Measurements from ENCODE around the gene QRFPR. TPM values are rescaled to one million over a fixed set of nuclear protein-coding genes. Genes with fewer than 3 reads are reported as not detected.

The QRFPR gene
- total and polyA plus RNA-seq, 10 of the 15 experiments (the other 5 are each of a cell fraction or from before 2014, with no cell fraction given), result not detected

DNA sequence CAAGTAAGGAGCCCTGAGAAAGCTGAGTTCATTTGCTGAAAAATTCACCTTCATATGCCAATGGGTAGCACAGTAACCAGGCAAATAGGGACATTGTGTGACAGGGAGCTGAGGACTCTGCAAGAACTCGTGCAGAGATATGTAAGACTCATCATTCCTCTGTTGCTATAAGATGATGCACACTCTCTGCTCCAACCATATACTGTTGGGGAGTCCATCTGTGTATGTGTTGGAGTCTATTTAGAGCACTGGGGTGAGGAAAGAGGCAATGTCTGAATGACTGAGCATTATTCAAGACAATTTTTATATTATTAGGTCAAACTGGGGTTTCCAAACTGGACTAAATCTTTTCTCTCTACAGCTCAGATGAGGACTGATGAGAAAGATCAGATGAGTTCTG, 100.4 kb downstream of the QRFPR start (continued):
- TF ChIP-seq MYC (IDR thresholded peaks at IDR 0.05; ENCODE audit: insufficient read depth, insufficient read length, insufficient replicate concordance, low read length, severe bottlenecking), result no peak
- TF ChIP-seq, protein P1, sequence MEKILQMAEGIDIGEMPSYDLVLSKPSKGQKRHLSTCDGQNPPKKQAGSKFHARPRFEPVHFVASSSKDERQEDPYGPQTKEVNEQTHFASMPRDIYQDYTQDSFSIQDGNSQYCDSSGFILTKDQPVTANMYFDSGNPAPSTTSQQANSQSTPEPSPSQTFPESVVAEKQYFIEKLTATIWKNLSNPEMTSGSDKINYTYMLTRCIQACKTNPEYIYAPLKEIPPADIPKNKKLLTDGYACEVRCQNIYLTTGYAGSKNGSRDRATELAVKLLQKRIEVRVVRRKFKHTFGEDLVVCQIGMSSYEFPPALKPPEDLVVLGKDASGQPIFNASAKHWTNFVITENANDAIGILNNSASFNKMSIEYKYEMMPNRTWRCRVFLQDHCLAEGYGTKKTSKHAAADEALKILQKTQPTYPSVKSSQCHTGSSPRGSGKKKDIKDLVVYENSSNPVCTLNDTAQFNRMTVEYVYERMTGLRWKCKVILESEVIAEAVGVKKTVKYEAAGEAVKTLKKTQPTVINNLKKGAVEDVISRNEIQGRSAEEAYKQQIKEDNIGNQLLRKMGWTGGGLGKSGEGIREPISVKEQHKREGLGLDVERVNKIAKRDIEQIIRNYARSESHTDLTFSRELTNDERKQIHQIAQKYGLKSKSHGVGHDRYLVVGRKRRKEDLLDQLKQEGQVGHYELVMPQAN (conservative IDR thresholded peaks at IDR 0.05), result no peak
- no peak for TF ChIP-seq MEF2B (IDR thresholded peaks at IDR 0.05; ENCODE audit: partially characterized antibody, poor library complexity, severe bottlenecking)

DNA sequence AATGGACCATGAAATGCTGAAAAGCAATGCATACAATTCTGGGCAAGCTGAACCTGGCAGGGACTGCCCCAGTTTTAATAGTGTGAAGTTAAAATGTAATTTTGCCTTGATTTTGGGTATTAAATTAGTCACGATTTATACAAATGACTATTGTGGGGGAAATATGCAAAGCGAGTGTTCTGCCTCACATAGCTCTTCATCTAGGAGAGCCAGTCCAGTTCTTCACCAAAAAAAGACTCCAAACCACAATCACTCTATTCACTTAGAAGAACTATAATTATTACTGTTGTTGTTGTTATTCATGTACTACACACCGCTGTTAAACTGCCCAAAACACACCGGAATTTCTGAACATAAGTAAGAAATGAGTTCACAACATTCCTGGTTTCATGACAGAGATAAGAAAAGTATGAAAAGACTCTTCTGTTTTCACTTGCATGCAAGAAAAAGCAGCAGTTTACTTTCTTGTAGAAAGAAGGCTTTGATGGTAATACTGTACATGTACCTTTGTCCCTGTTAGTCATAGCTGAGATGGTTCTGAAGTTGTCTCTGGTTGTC, 101.9 kb downstream of the QRFPR start:
- no peaks in the 10 kb centered on the region for H3K27me3 ChIP-seq (replicated peaks in 1 of 2; ENCODE audit: control insufficient read depth in 2 of 2, insufficient read depth in 2 of 2, low read length in 1 of 2)
- no peak overlapping the region for H2AFZ ChIP-seq (ENCODE audit: control insufficient read depth, low read depth, low read length)
- BruUV-seq (replicated peaks), result no TSS peak
- DNase-seq (ENCODE audit: low read depth, low spot score) (peak; percentile 47), FAIRE-seq (no peak), ATAC-seq (peak; percentile 77)
- CTCF ChIA-PET, result interaction anchor here (0.9 kb wide), 1 partner anchor 90 kb away, joined by 3 read pairs; no protein-coding TSS in a partner anchor
- 0 out of 2 replicates have a peak overlapping the region, but pooled peaks have one; percentile 1 for H3K4me3 ChIP-seq
- no peaks in the 10 kb centered on the region for H3K79me2 ChIP-seq (ENCODE audit: control insufficient read depth, insufficient read depth, low read length)
- POLR2A ChIA-PET, result no interaction called here
- no peaks in the 10 kb centered on the region for H4K20me1 ChIP-seq (ENCODE audit: control insufficient read depth, insufficient read depth)
- H3K36me3 ChIP-seq (ENCODE audit: control insufficient read depth in 2 of 2, insufficient read depth in 2 of 2, low read length in 1 of 2), result no peaks in the 10 kb centered on the region
- H3K4me2 ChIP-seq (ENCODE audit: control insufficient read depth, insufficient read depth), result peak overlapping the region; percentile 5; the same call in 1 of the 2 replicates
- H3K27ac ChIP-seq (ENCODE audit: control insufficient read depth, insufficient read depth), result no peak overlapping the region
- H3K9me3 ChIP-seq (replicated peaks; ENCODE audit: control insufficient read depth, insufficient read depth, low read length), result no peaks in the 10 kb centered on the region; the same call in 2 of the 3 replicates
- H3K4me1 ChIP-seq (ENCODE audit: control insufficient read depth, insufficient read depth, low read length), result peaks cover 11% of the 10 kb centered on the region
- H3K9ac ChIP-seq (ENCODE audit: control insufficient read depth, insufficient read depth, low read length), result no peak overlapping the region
- SMC1A ChIA-PET (ENCODE audit: uncharacterized antibody, unreplicated experiment), result no interaction called here
- in situ Hi-C loops (cut with MboI) (no loop called here), intact Hi-C loops (cut with micrococcal nuclease; ENCODE audit: unreplicated experiment) (no loop called here)
- WGBS (ENCODE audit: insufficient coverage, insufficient replicate concordance, low lambda C conversion rate, missing lambda C conversion rate), result 0% methylated on average over 4 of the region's 4 CpGs
- RAD21 ChIA-PET (ENCODE audit: unreplicated experiment), result no interaction called here
- TF ChIP-seq IRF4 (IDR thresholded peaks at IDR 0.05; ENCODE audit: low read depth, low read length), result peak; percentile 68; the same call in 1 of the 2 replicates
- TF ChIP-seq, protein P2, sequence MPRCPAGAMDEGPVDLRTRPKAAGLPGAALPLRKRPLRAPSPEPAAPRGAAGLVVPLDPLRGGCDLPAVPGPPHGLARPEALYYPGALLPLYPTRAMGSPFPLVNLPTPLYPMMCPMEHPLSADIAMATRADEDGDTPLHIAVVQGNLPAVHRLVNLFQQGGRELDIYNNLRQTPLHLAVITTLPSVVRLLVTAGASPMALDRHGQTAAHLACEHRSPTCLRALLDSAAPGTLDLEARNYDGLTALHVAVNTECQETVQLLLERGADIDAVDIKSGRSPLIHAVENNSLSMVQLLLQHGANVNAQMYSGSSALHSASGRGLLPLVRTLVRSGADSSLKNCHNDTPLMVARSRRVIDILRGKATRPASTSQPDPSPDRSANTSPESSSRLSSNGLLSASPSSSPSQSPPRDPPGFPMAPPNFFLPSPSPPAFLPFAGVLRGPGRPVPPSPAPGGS (IDR thresholded peaks at IDR 0.05; ENCODE audit: borderline replicate concordance, insufficient read depth, low read depth, low read length, poor library complexity, severe bottlenecking), result peak; percentile 96
- no peak for TF ChIP-seq KDM1A (IDR thresholded peaks at IDR 0.05; ENCODE audit: borderline replicate concordance)
- peak; percentile 89 for TF ChIP-seq POU2F2 (IDR thresholded peaks at IDR 0.05; ENCODE audit: borderline replicate concordance, low read depth, low read length)
- TF ChIP-seq BCL11A (IDR thresholded peaks at IDR 0.05; ENCODE audit: low read depth, low read length), result peak; percentile 42; the same call in 1 of the 2 replicates
- TF ChIP-seq RUNX3 (IDR thresholded peaks at IDR 0.05; ENCODE audit: low read length), result peak; percentile 95
- TF ChIP-seq MTA2 (IDR thresholded peaks at IDR 0.05; ENCODE audit: low read depth), result peak; percentile 50; the same call in 1 of the 2 replicates
- TF ChIP-seq EED (IDR thresholded peaks at IDR 0.05; ENCODE audit: low read depth), result peak; percentile 30; the same call in 1 of the 2 replicates
- TF ChIP-seq CBFB (IDR thresholded peaks at IDR 0.05; ENCODE audit: low read depth), result peak; percentile 59; the same call in 1 of the 2 replicates
- TF ChIP-seq, protein P3, sequence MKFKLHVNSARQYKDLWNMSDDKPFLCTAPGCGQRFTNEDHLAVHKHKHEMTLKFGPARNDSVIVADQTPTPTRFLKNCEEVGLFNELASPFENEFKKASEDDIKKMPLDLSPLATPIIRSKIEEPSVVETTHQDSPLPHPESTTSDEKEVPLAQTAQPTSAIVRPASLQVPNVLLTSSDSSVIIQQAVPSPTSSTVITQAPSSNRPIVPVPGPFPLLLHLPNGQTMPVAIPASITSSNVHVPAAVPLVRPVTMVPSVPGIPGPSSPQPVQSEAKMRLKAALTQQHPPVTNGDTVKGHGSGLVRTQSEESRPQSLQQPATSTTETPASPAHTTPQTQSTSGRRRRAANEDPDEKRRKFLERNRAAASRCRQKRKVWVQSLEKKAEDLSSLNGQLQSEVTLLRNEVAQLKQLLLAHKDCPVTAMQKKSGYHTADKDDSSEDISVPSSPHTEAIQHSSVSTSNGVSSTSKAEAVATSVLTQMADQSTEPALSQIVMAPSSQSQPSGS (IDR thresholded peaks at IDR 0.05; ENCODE audit: low read length), result peak; percentile 94
- peak; percentile 9 to 21; a peak in 1 of 4 replicates for TF ChIP-seq BHLHE40 (IDR thresholded peaks at IDR 0.05; ENCODE audit: borderline replicate concordance in 1 of 2, low read depth in 2 of 2, low read length in 1 of 2)
- TF ChIP-seq EP300 (IDR thresholded peaks at IDR 0.05; ENCODE audit: borderline replicate concordance in 1 of 2, control insufficient read depth in 1 of 2, low read depth in 2 of 2, low read length in 2 of 2), result peak in 1 of 2 experiments; percentile 29; a peak in 1 of 4 replicates
- 0 out of 2 replicates have a peak, but pooled peaks have one; percentile 61 for TF ChIP-seq PAX5 (IDR thresholded peaks at IDR 0.05; ENCODE audit: borderline replicate concordance, low read depth, low read length)
- TF ChIP-seq SP1 (IDR thresholded peaks at IDR 0.05; ENCODE audit: low read depth, low read length), result no peak
- TF ChIP-seq ZBED1 (IDR thresholded peaks at IDR 0.05; ENCODE audit: borderline replicate concordance), result peak; percentile 84

Data from GM12878 (cell line).